SK-N-SH treated with all-trans-retinoic acid at 6 μM for 48 hours (cell line): ENCODE measurements around the gene TSGA10IP.

Experiments
- ATAC-seq: fragments of 200-7000 bp; cut with Tn5 transposase; 3 replicates; pipeline ENCODE4 v1.9.1; 2020; ENCODE audit warnings: mild to moderate bottlenecking, moderate library complexity
- ARNTL ChIP-seq: fragments of 450-650 bp; formaldehyde crosslinking; IDR thresholded peaks from 2 replicates; pipeline ENCODE4 v1.5.0; 2020; ENCODE audit warnings: low read depth, mild to moderate bottlenecking, moderate library complexity, borderline replicate concordance
- BACH2 ChIP-seq: fragments of 250-450 bp; sonication (Bioruptor Pico); IDR thresholded peaks from 2 replicates; pipeline ENCODE4 v1.9.0; 2021; ENCODE audit warnings: mild to moderate bottlenecking, borderline replicate concordance
- CSDC2 ChIP-seq: fragments of 250-450 bp; sonication (Bioruptor Pico); IDR thresholded peaks from 2 replicates; pipeline ENCODE4 v1.5.0; 2020; ENCODE audit warnings: mild to moderate bottlenecking, moderate library complexity
- CSRNP3 ChIP-seq: fragments of 250-450 bp; sonication (Bioruptor Pico); IDR thresholded peaks from 2 replicates; pipeline ENCODE4 v1.5.1; 2021; ENCODE audit warnings: mild to moderate bottlenecking, moderate library complexity
- ESRRG ChIP-seq: fragments of 250-450 bp; sonication (Bioruptor Pico); IDR thresholded peaks from 2 replicates; pipeline ENCODE4 v1.6.1; 2021; ENCODE audit warnings: mild to moderate bottlenecking
- GLIS3 ChIP-seq: fragments of 250-450 bp; sonication (Bioruptor Pico); IDR thresholded peaks from 2 replicates; pipeline ENCODE4 v1.5.0; 2020; ENCODE audit warnings: mild to moderate bottlenecking, moderate library complexity
- ISL1 ChIP-seq: fragments of 250-450 bp; sonication (Bioruptor Pico); IDR thresholded peaks from 2 replicates; pipeline ENCODE4 v2.1.2; 2022; ENCODE audit warnings: mild to moderate bottlenecking, moderate library complexity
- OSR1 ChIP-seq: fragments of 250-450 bp; sonication (Bioruptor Pico); IDR thresholded peaks from 2 replicates; pipeline ENCODE4 v1.8.0; 2022; ENCODE audit warnings: moderate library complexity, mild to moderate bottlenecking, inconsistent platforms
- PPARA ChIP-seq: fragments of 250-450 bp; sonication (Bioruptor Pico); IDR thresholded peaks from 2 replicates; pipeline ENCODE4 v1.5.0; 2020; ENCODE audit warnings: mild to moderate bottlenecking, borderline replicate concordance
- RARB ChIP-seq: fragments of 250-450 bp; sonication (Bioruptor Pico); IDR thresholded peaks from 2 replicates; pipeline ENCODE4 v1.8.0; 2021; ENCODE audit warnings: mild to moderate bottlenecking, moderate library complexity
- SNAI2 ChIP-seq: fragments of 250-450 bp; sonication (Bioruptor Pico); IDR thresholded peaks from 2 replicates; pipeline ENCODE4 v1.5.0; 2020; ENCODE audit warnings: mild to moderate bottlenecking, moderate library complexity
- TCF4 ChIP-seq: fragments of 250-450 bp; sonication (Bioruptor Pico); IDR thresholded peaks from 2 replicates; pipeline ENCODE4 v1.8.0; 2021; ENCODE audit warnings: mild to moderate bottlenecking, moderate library complexity, borderline replicate concordance
- TOX ChIP-seq: fragments of 250-450 bp; sonication (Bioruptor Pico); IDR thresholded peaks from 2 replicates; pipeline ENCODE4 v1.8.0; 2021; ENCODE audit warnings: mild to moderate bottlenecking, moderate library complexity, borderline replicate concordance
- ZFP3 ChIP-seq: fragments of 250-450 bp; sonication (Bioruptor Pico); IDR thresholded peaks from 2 replicates; pipeline ENCODE4 v1.5.0; 2020; ENCODE audit warnings: mild to moderate bottlenecking, moderate library complexity
- ZFP30 ChIP-seq: fragments of 450-650 bp; formaldehyde crosslinking; IDR thresholded peaks from 2 replicates; pipeline ENCODE4 v1.5.0; 2022; ENCODE audit warnings: mild to moderate bottlenecking, moderate library complexity
- ZNF565 ChIP-seq: fragments of 450-650 bp; formaldehyde crosslinking; conservative IDR thresholded peaks from 2 replicates; pipeline ENCODE4 v1.5.0; 2020; ENCODE audit warnings: low read depth, mild to moderate bottlenecking, moderate library complexity
- ZNF70 ChIP-seq: fragments of 450-650 bp; formaldehyde crosslinking; IDR thresholded peaks from 2 replicates; pipeline ENCODE4 v1.5.0; 2020; ENCODE audit warnings: mild to moderate bottlenecking, moderate library complexity
- ZNF8 ChIP-seq: fragments of 450-650 bp; formaldehyde crosslinking; IDR thresholded peaks from 2 replicates; pipeline ENCODE4 v1.5.0; 2020; ENCODE audit warnings: mild to moderate bottlenecking, moderate library complexity
- TF ChIP-seq, protein P1 (sequence below): fragments of 250-450 bp; sonication (Bioruptor Pico); IDR thresholded peaks from 2 replicates; pipeline ENCODE4 v1.8.0; 2020; ENCODE audit warnings: mild to moderate bottlenecking, moderate library complexity, borderline replicate concordance
- TF ChIP-seq, protein P2 (sequence below): fragments of 250-450 bp; sonication (Bioruptor Pico); IDR thresholded peaks from 2 replicates; pipeline ENCODE4 v1.8.0; 2021; ENCODE audit warnings: low read depth, mild to moderate bottlenecking, moderate library complexity, borderline replicate concordance
- TF ChIP-seq, protein P3 (sequence below): fragments of 250-450 bp; sonication (Bioruptor Pico); IDR thresholded peaks from 2 replicates; pipeline ENCODE4 v1.5.0; 2020; ENCODE audit warnings: mild to moderate bottlenecking, moderate library complexity
- TF ChIP-seq, protein P4 (sequence below): fragments of 250-450 bp; sonication (Bioruptor Pico); IDR thresholded peaks from 2 replicates; pipeline ENCODE4 v1.5.1; 2020; ENCODE audit warnings: low read depth, mild to moderate bottlenecking, moderate library complexity

TSGA10IP gene

DNA sequence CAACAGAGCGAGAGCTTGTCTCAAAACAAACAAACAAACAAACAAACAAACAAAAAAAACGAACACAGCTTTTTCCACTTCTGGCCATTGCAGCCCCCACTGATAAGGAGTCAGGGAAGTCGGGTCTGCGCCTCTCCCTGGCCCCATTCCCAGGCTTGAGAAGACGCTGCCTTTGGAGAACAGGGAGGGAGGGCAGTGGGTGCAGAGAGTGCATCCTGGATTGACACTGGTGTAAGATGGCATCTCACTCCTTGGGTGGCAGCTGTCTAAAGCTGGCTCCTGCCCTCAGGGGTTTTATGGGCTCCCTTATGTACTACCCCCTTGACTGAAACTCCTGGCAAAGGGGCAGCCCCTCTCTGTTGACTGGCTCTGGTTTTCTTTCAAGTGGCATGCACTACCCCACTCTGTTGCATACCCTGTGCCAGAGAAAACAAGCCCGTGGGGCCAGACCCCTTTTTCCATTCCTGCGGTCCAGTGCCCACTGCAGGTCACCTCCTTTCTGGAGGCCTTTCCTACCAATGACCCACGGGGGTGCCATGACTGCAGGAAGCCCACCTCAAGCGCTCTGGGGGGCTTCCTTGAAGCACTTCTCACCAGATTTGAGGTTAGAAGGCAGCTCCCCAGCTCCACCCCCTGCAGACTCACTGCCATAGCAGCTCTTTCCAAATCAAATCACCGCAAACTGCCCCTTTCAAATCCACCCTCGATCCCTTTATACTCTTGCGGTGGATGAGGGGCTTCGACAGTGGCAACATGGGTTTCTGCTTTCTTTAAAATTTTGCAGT is 13.3 kb upstream of the TSGA10IP start (continued):
- TF ChIP-seq PPARA (CRISPR knock-in tag) (no peak), ZNF70 (CRISPR knock-in tag) (no peak)
- TF ChIP-seq, protein P1, sequence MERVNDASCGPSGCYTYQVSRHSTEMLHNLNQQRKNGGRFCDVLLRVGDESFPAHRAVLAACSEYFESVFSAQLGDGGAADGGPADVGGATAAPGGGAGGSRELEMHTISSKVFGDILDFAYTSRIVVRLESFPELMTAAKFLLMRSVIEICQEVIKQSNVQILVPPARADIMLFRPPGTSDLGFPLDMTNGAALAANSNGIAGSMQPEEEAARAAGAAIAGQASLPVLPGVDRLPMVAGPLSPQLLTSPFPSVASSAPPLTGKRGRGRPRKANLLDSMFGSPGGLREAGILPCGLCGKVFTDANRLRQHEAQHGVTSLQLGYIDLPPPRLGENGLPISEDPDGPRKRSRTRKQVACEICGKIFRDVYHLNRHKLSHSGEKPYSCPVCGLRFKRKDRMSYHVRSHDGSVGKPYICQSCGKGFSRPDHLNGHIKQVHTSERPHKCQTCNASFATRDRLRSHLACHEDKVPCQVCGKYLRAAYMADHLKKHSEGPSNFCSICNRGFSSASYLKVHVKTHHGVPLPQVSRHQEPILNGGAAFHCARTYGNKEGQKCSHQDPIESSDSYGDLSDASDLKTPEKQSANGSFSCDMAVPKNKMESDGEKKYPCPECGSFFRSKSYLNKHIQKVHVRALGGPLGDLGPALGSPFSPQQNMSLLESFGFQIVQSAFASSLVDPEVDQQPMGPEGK (CRISPR knock-in tag), result no peak

DNA sequence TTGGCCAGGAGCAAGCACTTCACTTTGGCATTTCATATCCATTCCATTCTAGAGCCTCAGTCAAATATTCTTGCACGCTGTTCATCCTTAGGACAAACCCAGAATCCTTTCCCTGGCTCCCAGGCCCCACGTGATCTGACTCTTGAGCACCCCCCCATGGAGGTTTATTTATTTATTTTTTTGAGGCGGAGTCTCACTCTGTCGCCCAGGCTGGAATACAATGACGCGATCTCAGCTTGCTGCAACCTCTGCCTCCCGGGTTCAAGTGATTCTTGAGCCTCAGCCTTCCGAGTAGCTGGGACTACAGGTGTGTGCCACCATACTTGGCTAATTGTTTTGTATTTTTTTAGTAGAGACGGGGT is 12.7 kb upstream of the TSGA10IP start:
- peak; percentile 50; the same call in 2 of the 3 replicates for ATAC-seq
- no peak for TF ChIP-seq GLIS3 (CRISPR knock-in tag)
- no peak for TF ChIP-seq ZFP3 (CRISPR knock-in tag)
- TF ChIP-seq PPARA (CRISPR knock-in tag), result no peak
- TF ChIP-seq BACH2 (CRISPR knock-in tag), result no peak
- no peak for TF ChIP-seq RARB
- TF ChIP-seq TOX (CRISPR knock-in tag), result no peak
- TF ChIP-seq ISL1 (CRISPR knock-in tag), result no peak
- no peak for TF ChIP-seq CSDC2
- no peak for TF ChIP-seq SNAI2
- TF ChIP-seq, protein P2, sequence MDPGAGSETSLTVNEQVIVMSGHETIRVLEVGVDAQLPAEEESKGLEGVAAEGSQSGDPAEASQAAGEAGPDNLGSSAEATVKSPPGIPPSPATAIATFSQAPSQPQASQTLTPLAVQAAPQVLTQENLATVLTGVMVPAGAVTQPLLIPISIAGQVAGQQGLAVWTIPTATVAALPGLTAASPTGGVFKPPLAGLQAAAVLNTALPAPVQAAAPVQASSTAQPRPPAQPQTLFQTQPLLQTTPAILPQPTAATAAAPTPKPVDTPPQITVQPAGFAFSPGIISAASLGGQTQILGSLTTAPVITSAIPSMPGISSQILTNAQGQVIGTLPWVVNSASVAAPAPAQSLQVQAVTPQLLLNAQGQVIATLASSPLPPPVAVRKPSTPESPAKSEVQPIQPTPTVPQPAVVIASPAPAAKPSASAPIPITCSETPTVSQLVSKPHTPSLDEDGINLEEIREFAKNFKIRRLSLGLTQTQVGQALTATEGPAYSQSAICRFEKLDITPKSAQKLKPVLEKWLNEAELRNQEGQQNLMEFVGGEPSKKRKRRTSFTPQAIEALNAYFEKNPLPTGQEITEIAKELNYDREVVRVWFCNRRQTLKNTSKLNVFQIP (CRISPR knock-in tag), result no peak
- TF ChIP-seq ZNF565 (CRISPR knock-in tag), result no peak
- TF ChIP-seq, protein P3, sequence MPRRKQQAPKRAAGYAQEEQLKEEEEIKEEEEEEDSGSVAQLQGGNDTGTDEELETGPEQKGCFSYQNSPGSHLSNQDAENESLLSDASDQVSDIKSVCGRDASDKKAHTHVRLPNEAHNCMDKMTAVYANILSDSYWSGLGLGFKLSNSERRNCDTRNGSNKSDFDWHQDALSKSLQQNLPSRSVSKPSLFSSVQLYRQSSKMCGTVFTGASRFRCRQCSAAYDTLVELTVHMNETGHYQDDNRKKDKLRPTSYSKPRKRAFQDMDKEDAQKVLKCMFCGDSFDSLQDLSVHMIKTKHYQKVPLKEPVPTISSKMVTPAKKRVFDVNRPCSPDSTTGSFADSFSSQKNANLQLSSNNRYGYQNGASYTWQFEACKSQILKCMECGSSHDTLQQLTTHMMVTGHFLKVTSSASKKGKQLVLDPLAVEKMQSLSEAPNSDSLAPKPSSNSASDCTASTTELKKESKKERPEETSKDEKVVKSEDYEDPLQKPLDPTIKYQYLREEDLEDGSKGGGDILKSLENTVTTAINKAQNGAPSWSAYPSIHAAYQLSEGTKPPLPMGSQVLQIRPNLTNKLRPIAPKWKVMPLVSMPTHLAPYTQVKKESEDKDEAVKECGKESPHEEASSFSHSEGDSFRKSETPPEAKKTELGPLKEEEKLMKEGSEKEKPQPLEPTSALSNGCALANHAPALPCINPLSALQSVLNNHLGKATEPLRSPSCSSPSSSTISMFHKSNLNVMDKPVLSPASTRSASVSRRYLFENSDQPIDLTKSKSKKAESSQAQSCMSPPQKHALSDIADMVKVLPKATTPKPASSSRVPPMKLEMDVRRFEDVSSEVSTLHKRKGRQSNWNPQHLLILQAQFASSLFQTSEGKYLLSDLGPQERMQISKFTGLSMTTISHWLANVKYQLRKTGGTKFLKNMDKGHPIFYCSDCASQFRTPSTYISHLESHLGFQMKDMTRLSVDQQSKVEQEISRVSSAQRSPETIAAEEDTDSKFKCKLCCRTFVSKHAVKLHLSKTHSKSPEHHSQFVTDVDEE, result no peak
- no peak for TF ChIP-seq ESRRG (CRISPR knock-in tag)
- no peak for TF ChIP-seq ARNTL
- TF ChIP-seq CSRNP3 (CRISPR knock-in tag), result no peak
- TF ChIP-seq ZNF8, result no peak
- TF ChIP-seq ZFP30, result no peak
- TF ChIP-seq, protein P4, sequence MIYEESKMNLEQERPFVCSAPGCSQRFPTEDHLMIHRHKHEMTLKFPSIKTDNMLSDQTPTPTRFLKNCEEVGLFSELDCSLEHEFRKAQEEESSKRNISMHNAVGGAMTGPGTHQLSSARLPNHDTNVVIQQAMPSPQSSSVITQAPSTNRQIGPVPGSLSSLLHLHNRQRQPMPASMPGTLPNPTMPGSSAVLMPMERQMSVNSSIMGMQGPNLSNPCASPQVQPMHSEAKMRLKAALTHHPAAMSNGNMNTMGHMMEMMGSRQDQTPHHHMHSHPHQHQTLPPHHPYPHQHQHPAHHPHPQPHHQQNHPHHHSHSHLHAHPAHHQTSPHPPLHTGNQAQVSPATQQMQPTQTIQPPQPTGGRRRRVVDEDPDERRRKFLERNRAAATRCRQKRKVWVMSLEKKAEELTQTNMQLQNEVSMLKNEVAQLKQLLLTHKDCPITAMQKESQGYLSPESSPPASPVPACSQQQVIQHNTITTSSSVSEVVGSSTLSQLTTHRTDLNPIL (CRISPR knock-in tag), result no peak

- TF ChIP-seq TCF4 (CRISPR knock-in tag), result 0 out of 2 replicates have a peak, but pooled peaks have one; percentile 32
- no peak for TF ChIP-seq OSR1
- ATAC-seq, result no peak
Measured at GRCh38 chr11:65934014-65934413, 11.3 kb upstream of the TSGA10IP start.
